SJCRH30 (cell line): Measurements from ENCODE around the gene GPRASP3. TPM values are rescaled to one million over a fixed set of nuclear protein-coding genes. Genes with fewer than 3 reads are reported as not detected.
A peak's percentile ranks its signal among the peaks of the same experiment; 100 is the strongest.
"Not testable (repeated sequence)": the region's sequence is repeated elsewhere in the genome, so short reads cannot be mapped to it uniquely, and the experiment has no call there.

Experiments
- DNase-seq, 2 experiments: peaks; one replicate each; pipeline ENCODE4 v3.0.0-alpha.2; 2015 to 2020
- H3K27ac ChIP-seq: fragments of 250-450 bp; sonication (Bioruptor Pico); 2 replicates; pipeline ENCODE4 v1.5.1; 2020; ENCODE audit warnings: mild to moderate bottlenecking, moderate library complexity
- H3K27me3 ChIP-seq: fragments of 250-450 bp; sonication (Bioruptor Pico); 2 replicates; pipeline ENCODE4 v1.5.1; 2020; ENCODE audit warnings: mild to moderate bottlenecking, moderate library complexity
- H3K36me3 ChIP-seq: fragments of 250-450 bp; sonication (Bioruptor Pico); 2 replicates; pipeline ENCODE4 v1.5.1; 2020; ENCODE audit warnings: mild to moderate bottlenecking, moderate library complexity
- H3K4me1 ChIP-seq: fragments of 250-450 bp; sonication (Bioruptor Pico); 2 replicates; pipeline ENCODE4 v1.5.1; 2020; ENCODE audit warnings: mild to moderate bottlenecking, moderate library complexity
- H3K4me3 ChIP-seq: fragments of 250-450 bp; sonication (Bioruptor Pico); 2 replicates; pipeline ENCODE4 v1.5.1; 2020; ENCODE audit warnings: mild to moderate bottlenecking, moderate library complexity
- H3K9me3 ChIP-seq: fragments of 250-450 bp; sonication (Bioruptor Pico); replicated peaks from 2 replicates; pipeline ENCODE4 v1.5.1; 2020; ENCODE audit warnings: mild to moderate bottlenecking, moderate library complexity
- total RNA-seq: library from RNA; depleted of rRNA; stranded (reverse); fragments of >200 nt; shearing (Covaris generic); gene quantifications from 2 replicates; pipeline ENCODE4 v1.2.3, GENCODE V29; 2014; rRNA removed

The GPRASP3 gene
- total RNA-seq, result 6.2 and 8.7 TPM in 2 replicates

GRCh38 chrX:102720237-102721168 is at the start of gene GPRASP3:
GPRASP3 (plus strand) TSS chrX:102720743; CDS start chrX:102748996, 28,253 bp downstream.
- DNase-seq, result no peak
- no peak within 1 kb of the TSS for H3K27ac ChIP-seq
- H3K9me3 ChIP-seq, result no peaks in the 10 kb centered on the region
- H3K4me1 ChIP-seq, result no peaks in the 10 kb centered on the region
- no peak within 1 kb of the TSS for H3K4me3 ChIP-seq
- H3K36me3 ChIP-seq, result no peaks in the 10 kb centered on the region
- no peaks in the 10 kb centered on the region for H3K27me3 ChIP-seq

- Histone ChIP-seq H3K27ac (no peak overlapping the region), H3K36me3 (no peaks in the 10 kb centered on the region; the same call in 1 of the 2 replicates), H3K27me3 (no peaks in the 10 kb centered on the region), H3K4me1 (no peaks in the 10 kb centered on the region), H3K4me3 (no peak overlapping the region), H3K9me3 (no peaks in the 10 kb centered on the region)
- DNase-seq, result no peak
These were observed 47.7 kb upstream of the GPRASP3 start for GRCh38 chrX:102672856-102673255.

GRCh38 chrX:102677479-102677878 is 43.1 kb upstream of the GPRASP3 start:
- not testable (repeated sequence) for H3K4me1 ChIP-seq, H3K36me3 ChIP-seq, DNase-seq, H3K27me3 ChIP-seq, H3K4me3 ChIP-seq, H3K27ac ChIP-seq, H3K9me3 ChIP-seq

GRCh38 chrX:102684772-102685520 is 35.6 kb upstream of the GPRASP3 start:
- Histone ChIP-seq H3K36me3 (no peaks in the 10 kb centered on the region; the same call in 1 of the 2 replicates), H3K4me1 (no peaks in the 10 kb centered on the region), H3K27me3 (no peaks in the 10 kb centered on the region), H3K9me3 (peaks cover 3% of the 10 kb centered on the region; the same call in 1 of the 2 replicates), H3K4me3 (no peak overlapping the region), H3K27ac (no peak overlapping the region)
- peak; percentile 4 to 10 for DNase-seq

GRCh38 chrX:102694749-102695148 is 25.8 kb upstream of the GPRASP3 start:
- no peaks in the 10 kb centered on the region for H3K9me3 ChIP-seq
- 0 out of 2 replicates have a peak, but pooled peaks cover 3% of the 10 kb centered on the region for H3K4me1 ChIP-seq
- H3K4me3 ChIP-seq, result no peak overlapping the region
- H3K27me3 ChIP-seq, result no peaks in the 10 kb centered on the region
- no peak overlapping the region for H3K27ac ChIP-seq
- H3K36me3 ChIP-seq, result peaks cover 3% of the 10 kb centered on the region; the same call in 1 of the 2 replicates
- no peak for DNase-seq

- no peak for DNase-seq
- 0 out of 2 replicates have a peak, but pooled peaks cover 3% of the 10 kb centered on the region for H3K4me1 ChIP-seq
- no peak overlapping the region for H3K27ac ChIP-seq
- H3K4me3 ChIP-seq, result no peak overlapping the region
- H3K36me3 ChIP-seq, result peaks cover 3% of the 10 kb centered on the region; the same call in 1 of the 2 replicates
- H3K27me3 ChIP-seq, result no peaks in the 10 kb centered on the region
- no peaks in the 10 kb centered on the region for H3K9me3 ChIP-seq
These were observed 24.2 kb upstream of the GPRASP3 start for GRCh38 chrX:102696306-102696705.

GRCh38 chrX:102697494-102697893 is 23.0 kb upstream of the GPRASP3 start:
- no peaks in the 10 kb centered on the region for H3K27me3 ChIP-seq
- 0 out of 2 replicates have a peak, but pooled peaks cover 3% of the 10 kb centered on the region for H3K4me1 ChIP-seq
- no peak overlapping the region for H3K27ac ChIP-seq
- no peaks in the 10 kb centered on the region for H3K9me3 ChIP-seq
- H3K4me3 ChIP-seq, result no peak overlapping the region
- no peak for DNase-seq
- H3K36me3 ChIP-seq, result peaks cover 3% of the 10 kb centered on the region; the same call in 1 of the 2 replicates

- H3K27ac ChIP-seq, result no peak overlapping the region
- no peak for DNase-seq
- no peaks in the 10 kb centered on the region for H3K9me3 ChIP-seq
- no peaks in the 10 kb centered on the region for H3K27me3 ChIP-seq
- no peaks in the 10 kb centered on the region for H3K4me1 ChIP-seq
- no peak overlapping the region for H3K4me3 ChIP-seq
- H3K36me3 ChIP-seq, result no peaks in the 10 kb centered on the region
These were observed 11.6 kb upstream of the GPRASP3 start for GRCh38 chrX:102708900-102709299.

GRCh38 chrX:102711872-102712215 is 8.7 kb upstream of the GPRASP3 start:
- H3K4me1 ChIP-seq, result no peaks in the 10 kb centered on the region
- no peaks in the 10 kb centered on the region for H3K36me3 ChIP-seq
- H3K27ac ChIP-seq, result no peak overlapping the region
- H3K4me3 ChIP-seq, result peak overlapping the region; percentile 60
- no peak for DNase-seq
- H3K27me3 ChIP-seq, result no peaks in the 10 kb centered on the region
- no peaks in the 10 kb centered on the region for H3K9me3 ChIP-seq

- H3K9me3 ChIP-seq, result no peaks in the 10 kb centered on the region
- no peaks in the 10 kb centered on the region for H3K36me3 ChIP-seq
- H3K27me3 ChIP-seq, result no peaks in the 10 kb centered on the region
- peak; percentile 18 to 42 for DNase-seq
- H3K4me1 ChIP-seq, result no peaks in the 10 kb centered on the region
- peak within 1 kb of the TSS; percentile 27; the same call in 1 of the 2 replicates for H3K27ac ChIP-seq
- H3K4me3 ChIP-seq, result peak within 1 kb of the TSS; percentile 60
These were observed 8.2 kb upstream of the GPRASP3 start, which contains the start of gene GPRASP2 for GRCh38 chrX:102712216-102712966. GPRASP2 (plus strand) TSS chrX:102712448; CDS start chrX:102714870, 2,422 bp downstream.

- no peaks in the 10 kb centered on the region for H3K36me3 ChIP-seq
- H3K4me1 ChIP-seq, result no peaks in the 10 kb centered on the region
- H3K9me3 ChIP-seq, result no peaks in the 10 kb centered on the region
- no peak for DNase-seq
- no peaks in the 10 kb centered on the region for H3K27me3 ChIP-seq
- H3K4me3 ChIP-seq, result peak overlapping the region; percentile 60
- peak overlapping the region; percentile 27; the same call in 1 of the 2 replicates for H3K27ac ChIP-seq
These were observed 7.4 kb upstream of the GPRASP3 start for GRCh38 chrX:102712981-102713625.

- H3K27me3 ChIP-seq, result no peaks in the 10 kb centered on the region
- H3K4me3 ChIP-seq, result no peak overlapping the region
- H3K36me3 ChIP-seq, result no peaks in the 10 kb centered on the region
- no peak for DNase-seq
- no peaks in the 10 kb centered on the region for H3K9me3 ChIP-seq
- no peak overlapping the region for H3K27ac ChIP-seq
- no peaks in the 10 kb centered on the region for H3K4me1 ChIP-seq
These were observed 5.5 kb upstream of the GPRASP3 start for GRCh38 chrX:102714994-102715393.

GRCh38 chrX:102715967-102716366 is 4.6 kb upstream of the GPRASP3 start:
- Histone ChIP-seq H3K27me3 (no peaks in the 10 kb centered on the region), H3K4me3 (no peak overlapping the region), H3K36me3 (no peaks in the 10 kb centered on the region), H3K27ac (no peak overlapping the region), H3K4me1 (no peaks in the 10 kb centered on the region), H3K9me3 (no peaks in the 10 kb centered on the region)
- no peak for DNase-seq

- H3K27ac ChIP-seq, H3K27me3 ChIP-seq, H3K9me3 ChIP-seq, DNase-seq, H3K36me3 ChIP-seq, H3K4me3 ChIP-seq, H3K4me1 ChIP-seq: not testable (repeated sequence)
These were observed 595 bp downstream of the GPRASP3 start for GRCh38 chrX:102721169-102721506.
